HG03060 (cell line): ENCODE measurements around the gene INTS15.

ENCODE experiments used
- ATAC-seq: cut with Tn5 transposase; IDR thresholded peaks from one replicate; pipeline ENCODE4 v1.9.1; 2021; ENCODE audit warnings: low read depth, moderate number of reproducible peaks; ENCODE audit not compliant: unreplicated experiment

The INTS15 gene

DNA sequence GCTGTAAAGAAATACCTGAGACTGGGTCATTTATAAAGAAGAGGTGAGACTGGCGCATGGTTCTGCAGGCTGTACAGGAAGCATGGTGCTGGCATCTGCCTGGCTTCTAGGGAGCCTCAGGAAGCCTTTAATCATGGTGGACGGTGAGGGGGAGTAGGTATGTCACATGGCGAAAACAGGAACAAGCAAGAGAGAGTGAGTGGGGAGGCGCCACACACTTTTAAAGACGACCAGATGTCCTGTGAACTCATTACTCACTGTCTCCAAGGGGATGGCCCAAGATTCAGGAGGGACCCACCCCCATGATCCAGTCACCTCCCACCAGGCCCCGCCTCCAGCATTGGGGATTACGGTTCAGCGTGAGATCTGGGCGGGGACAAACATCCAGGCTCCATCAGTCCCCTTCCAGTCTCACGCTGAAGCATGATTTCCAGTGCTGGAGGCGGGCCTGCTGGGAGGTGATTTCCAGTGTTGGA, 50.5 kb downstream of the INTS15 start:
- ATAC-seq, result no peak

DNA sequence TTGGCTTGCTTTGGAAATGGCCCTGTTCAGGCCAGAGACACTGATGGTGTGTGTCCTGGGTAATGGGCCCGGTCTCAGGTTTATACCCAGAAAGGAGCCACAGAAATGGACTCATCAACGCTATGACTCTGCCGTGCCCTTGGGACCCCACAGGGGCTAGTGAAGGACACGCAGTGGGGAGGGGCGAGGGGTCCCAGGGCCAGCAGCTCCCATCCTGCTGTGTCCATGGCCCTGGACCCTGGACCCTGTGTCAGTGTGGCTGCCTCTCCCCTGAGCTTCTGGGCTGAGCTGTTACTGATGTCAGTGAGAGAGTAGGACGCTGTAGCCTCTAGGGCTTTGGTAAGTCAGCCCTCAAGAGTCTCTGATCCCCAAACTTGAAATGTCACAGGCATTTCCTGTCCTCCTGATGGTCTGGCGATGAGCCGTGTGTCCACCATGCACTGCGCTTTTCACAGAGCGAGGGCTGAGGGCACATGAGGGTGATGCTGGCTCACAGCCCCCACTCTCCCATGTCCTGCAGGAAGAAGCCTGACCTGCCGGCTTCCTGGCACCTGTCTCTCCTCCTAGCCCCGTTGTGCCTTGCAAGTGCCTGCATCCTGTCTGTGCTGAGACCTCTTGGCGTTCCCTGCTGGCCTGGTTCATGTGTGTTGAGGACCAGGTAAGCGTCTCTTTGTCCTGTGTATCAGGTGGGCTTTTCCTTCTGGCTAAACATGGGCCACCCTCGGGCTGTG, 51.6 kb downstream of the INTS15 start:
- ATAC-seq, result no peak

- ATAC-seq, result no peak
Measured at GRCh38 chr7:6642239-6642839, 52.5 kb downstream of the INTS15 start.

DNA sequence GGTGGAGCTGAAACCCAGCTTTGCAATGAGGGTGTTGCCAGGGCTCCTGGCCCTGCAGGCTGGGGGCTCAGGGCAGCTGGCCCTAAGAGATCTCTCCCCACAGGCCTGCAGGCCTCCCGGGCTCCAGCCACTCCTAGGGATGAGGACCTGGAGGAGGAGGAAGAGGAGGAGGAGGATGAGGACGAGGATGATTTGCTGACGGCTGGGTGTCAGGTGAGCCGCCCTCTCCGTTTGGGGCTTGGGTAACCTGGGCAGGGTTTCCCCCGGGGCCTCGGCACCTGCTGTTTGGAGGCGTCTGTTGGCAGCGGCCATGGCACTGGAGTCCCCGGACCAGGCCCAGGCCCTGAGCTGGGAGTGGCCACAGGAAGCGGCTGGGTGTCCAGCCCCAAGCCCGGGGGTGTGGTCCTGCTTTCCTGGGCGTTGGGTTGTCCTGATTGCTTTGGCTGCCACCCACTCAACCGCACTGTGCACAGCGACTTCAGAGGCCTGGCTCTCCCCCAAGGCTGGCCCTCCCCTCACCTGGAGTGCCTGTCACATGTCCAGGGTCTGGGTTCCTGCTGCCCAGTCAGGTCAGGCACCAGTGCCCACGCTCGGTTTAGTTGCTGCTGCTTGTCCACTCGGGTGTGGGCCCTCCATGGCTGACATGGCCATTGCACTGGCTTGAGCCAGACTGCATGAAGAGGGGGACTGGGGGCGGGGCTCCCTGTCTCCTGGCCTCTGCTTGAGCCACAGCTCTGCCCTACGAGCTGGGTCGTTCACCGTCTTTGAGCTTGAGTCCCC, 53.2 kb downstream of the INTS15 start:
- no peak for ATAC-seq

DNA sequence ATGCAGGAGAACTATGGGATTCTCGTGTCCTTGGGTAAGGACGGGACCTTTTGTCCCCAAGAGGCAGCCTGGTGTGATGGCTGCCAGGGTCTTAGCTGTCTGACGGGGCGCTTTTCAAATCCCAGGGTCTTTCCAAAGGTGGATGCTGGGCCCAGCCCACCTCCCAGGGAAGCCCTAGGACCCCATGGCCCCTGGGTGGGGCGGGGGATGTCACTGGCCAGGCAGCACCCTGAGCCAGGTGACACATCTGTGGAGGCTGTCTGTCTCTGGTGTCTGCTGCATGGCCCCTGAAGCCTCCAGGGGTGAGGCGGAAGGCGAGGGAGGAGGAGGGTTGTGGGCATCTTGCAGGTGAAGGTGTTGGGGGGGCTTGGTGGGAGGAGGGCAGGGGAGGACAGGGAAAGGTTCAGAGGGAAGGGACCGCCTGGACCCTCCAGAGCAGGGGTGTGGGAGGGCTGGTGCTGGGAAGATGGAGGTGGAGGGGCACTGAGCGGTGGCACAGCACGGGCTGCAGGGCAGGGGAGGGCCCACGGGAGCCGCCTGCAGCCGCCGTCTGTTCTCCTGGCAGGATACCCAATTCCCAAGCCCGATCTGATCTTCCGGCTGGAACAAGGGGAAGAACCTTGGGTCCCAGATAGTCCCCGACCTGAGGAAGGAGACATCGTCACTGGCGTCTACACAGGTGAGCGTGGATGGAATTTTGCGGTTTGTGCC, 54.2 kb downstream of the INTS15 start:
- no peak for ATAC-seq

DNA sequence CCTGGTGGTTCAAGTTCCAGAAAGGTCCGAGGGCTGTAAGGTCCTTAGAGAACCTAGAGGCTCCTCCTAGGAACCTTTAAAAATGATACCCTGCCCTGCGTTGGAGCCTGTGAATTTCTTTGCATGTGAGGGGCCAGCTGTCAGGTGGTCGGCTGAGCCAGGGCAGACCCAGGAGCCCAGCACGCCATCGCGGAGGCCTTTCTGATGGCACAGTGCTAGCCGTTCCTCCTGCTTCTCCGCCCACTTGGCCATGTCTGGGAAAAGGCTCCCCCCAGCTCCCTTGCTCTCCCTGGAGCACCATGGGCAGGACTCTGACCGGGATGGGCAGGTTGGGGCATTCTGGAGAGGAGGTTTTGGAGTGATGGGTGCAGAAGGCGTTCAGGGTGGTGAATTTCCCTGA, 54.9 kb downstream of the INTS15 start:
- ATAC-seq, result no peak

- no peak for ATAC-seq
Measured at GRCh38 chr7:6646465-6646864, 56.6 kb downstream of the INTS15 start.

DNA sequence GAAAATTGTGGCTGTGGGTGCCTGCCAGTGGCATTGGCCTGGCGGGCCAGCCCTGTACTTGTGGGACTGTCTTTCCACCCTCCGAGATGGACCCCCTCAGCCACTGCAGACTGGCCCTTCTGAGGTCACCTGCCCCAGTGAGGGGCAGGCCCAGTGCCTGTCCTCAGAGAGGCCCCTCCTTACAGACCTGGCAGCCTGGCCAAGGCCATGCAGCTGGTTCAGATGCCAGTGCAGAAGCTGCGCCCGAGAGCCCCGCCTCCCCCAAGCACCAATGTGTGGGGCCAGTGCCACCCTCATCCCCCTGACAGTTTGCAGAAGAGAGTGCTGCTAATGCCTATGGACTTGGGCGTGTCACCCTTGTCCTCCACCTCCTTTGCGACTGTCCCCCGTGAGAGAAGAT, 57.3 kb downstream of the INTS15 start:
- no peak for ATAC-seq

- ATAC-seq, result no peak
Measured at GRCh38 chr7:6647541-6647940, 57.7 kb downstream of the INTS15 start.

GRCh38 chr7:6648066-6648814, 58.4 kb downstream of the INTS15 start:
- no peak for ATAC-seq

GRCh38 chr7:6648815-6649104, 58.9 kb downstream of the INTS15 start:
- no peak for ATAC-seq

DNA sequence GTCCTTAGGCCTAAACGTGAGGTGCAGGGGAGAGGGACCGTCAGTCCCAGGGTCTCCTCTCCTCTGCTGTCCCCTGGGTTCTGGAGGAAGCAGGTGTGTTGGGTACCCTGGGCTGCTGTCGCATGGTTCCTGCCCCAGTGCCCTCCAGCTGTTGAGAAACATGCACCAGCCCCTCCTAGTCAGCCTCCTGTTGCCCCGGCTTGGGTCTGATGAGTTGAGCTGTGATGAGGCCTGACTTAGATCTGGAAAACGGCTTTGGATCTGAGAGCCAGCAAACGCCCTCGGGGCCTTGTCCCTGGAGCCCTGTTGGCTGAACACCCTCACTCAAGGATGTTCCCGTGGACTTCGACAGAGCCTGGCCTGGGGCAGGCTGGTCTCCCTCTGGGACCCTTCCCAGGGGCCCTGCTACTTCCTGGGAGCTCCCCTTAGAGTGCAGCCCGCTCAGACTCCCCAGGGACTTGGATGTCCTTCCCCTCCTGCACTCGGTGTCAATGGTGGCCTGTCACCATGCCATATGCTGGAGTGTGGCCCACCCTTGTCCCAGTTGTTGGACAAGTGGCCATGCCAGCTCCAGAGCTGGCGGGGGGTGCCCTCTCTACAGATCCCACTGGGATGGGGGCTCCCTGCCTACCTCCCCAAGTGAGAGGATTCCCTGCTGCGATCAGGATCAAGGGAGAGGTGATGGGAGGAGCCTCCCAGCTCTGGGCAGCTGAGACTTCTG, 59.6 kb downstream of the INTS15 start:
- no peak for ATAC-seq

DNA sequence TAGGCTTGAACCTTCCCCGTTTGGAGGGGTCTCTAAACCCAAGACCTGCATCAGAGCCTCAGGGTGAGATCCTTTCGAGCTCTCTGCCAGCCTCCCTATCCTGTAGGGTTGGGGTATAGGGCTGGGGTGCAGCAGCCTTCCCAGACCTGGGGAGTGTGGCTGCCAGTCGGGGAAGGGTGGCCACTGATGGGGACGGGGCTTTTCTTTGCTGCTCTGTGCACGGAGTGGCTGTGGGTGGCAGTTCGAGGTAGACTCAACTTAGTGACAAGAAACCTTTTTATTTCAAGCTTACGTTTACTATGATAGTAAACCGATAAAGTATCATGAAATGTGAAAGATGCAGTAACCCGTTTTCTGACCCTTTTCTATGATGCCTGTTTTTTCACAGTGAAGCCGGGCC, 60.3 kb downstream of the INTS15 start:
- ATAC-seq, result no peak

- no peak for ATAC-seq
Measured at GRCh38 chr7:6650521-6651011, 60.7 kb downstream of the INTS15 start.

- no peak for ATAC-seq
Measured at GRCh38 chr7:6651851-6652445, 62.1 kb downstream of the INTS15 start.

DNA sequence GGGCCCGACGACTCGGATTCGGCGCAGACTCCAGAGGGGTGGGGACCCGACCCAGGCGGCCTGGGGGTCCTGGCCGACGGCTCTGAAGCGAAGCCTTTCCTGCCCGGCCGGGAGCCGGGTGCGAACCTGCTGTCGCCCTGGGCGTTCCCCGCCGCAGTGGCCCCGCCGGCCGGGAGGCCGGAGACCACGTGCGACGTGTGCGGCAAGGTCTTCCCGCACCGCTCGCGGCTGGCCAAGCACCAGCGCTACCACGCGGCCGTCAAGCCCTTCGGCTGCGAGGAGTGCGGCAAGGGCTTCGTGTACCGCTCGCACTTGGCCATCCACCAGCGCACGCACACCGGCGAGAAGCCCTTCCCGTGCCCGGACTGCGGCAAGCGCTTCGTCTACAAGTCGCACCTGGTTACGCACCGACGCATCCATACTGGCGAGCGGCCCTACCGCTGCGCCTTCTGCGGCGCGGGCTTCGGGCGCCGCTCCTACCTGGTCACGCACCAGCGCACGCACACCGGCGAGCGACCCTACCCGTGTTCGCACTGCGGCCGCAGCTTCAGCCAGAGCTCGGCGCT, 62.7 kb downstream of the INTS15 start:
- ATAC-seq, result no peak

GRCh38 chr7:6653071-6654003, 63.5 kb downstream of the INTS15 start:
- no peak for ATAC-seq
